KOPT-K1 (cell line): Measurements from ENCODE around the gene DHRS3.

Experiments
- H3K27ac ChIP-seq: fragments of 200-600 bp; sonication (generic); 2 replicates; pipeline ENCODE4 v1.5.1; 2016; ENCODE audit warnings: antibody characterized with exemption, mild to moderate bottlenecking, low read depth, low read length; ENCODE audit not compliant: poor library complexity, severe bottlenecking
- H3K36me3 ChIP-seq: fragments of 200-600 bp; sonication (generic); 2 replicates; pipeline ENCODE4 v1.5.1; 2017; ENCODE audit warnings: antibody characterized with exemption, mild to moderate bottlenecking, low read length, moderate library complexity; ENCODE audit not compliant: insufficient read depth
- H3K9me3 ChIP-seq: fragments of 200-600 bp; sonication (generic); 2 replicates; pipeline ENCODE4 v1.5.1; 2017; ENCODE audit warnings: antibody characterized with exemption, low read length, mild to moderate bottlenecking; ENCODE audit not compliant: insufficient read depth, poor library complexity, severe bottlenecking

DHRS3 gene

DNA sequence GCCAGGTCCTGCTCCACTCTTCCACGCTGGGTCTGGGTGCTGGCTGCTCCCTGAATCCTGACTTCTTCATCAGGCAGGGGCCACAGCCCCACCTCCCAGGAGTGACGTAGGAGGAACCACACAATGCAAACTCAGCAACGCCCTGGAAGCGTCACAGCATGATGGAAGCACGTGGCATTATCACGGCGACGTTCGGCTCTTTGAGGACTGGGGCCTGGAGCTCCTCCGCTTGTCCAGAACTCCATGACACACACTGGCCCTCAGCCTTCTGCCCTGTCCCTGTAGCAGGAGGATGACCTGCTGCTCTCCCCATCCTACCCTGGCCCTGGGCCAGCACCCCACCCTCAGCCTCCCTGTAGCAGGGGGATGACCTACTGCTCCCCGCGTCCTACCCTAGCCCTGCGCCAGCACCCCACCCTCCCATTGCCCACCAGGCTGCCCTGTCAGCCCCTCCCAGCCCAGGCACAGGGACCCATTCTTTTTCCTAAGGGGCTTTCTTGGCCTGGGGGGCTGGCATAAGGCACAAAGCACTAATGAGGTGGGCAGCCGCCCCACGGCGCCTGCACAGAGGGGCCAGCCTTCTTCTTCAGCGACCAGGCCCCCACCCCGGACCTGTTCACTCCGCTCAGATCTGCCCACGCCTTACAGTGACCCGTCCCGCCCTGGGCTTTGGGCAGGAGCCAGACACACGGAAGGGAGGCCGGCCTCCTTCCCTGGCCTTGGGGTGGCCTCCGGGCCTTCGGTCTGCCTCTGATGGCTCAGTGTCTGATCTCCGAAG lies 65.7 kb downstream of the DHRS3 start:
- Histone ChIP-seq H3K27ac (no peak overlapping the region), H3K9me3 (no peaks in the 10 kb centered on the region), H3K36me3 (no peaks in the 10 kb centered on the region)

DNA sequence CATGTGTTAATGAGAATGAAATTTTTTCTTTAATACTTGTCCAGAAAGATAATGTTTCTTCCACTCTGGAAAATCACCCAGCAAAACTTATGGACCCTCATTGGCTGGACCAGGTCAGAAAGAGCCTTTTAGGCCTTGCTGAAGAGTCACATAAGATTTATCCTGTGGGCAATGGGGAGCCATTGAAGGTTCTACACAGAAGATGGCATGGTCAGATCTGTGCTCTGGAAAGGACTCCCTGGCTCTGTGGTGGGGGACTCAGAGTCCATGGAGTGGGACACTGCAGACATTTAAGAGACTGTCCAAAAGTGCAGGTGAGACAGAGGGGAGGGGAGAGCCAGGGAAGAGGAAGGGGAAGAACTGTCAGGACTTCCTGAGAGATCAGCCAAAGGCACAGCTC lies 66.4 kb downstream of the DHRS3 start:
- H3K27ac ChIP-seq = no peak overlapping the region
- H3K36me3 ChIP-seq = no peaks in the 10 kb centered on the region
- no peaks in the 10 kb centered on the region for H3K9me3 ChIP-seq

DNA sequence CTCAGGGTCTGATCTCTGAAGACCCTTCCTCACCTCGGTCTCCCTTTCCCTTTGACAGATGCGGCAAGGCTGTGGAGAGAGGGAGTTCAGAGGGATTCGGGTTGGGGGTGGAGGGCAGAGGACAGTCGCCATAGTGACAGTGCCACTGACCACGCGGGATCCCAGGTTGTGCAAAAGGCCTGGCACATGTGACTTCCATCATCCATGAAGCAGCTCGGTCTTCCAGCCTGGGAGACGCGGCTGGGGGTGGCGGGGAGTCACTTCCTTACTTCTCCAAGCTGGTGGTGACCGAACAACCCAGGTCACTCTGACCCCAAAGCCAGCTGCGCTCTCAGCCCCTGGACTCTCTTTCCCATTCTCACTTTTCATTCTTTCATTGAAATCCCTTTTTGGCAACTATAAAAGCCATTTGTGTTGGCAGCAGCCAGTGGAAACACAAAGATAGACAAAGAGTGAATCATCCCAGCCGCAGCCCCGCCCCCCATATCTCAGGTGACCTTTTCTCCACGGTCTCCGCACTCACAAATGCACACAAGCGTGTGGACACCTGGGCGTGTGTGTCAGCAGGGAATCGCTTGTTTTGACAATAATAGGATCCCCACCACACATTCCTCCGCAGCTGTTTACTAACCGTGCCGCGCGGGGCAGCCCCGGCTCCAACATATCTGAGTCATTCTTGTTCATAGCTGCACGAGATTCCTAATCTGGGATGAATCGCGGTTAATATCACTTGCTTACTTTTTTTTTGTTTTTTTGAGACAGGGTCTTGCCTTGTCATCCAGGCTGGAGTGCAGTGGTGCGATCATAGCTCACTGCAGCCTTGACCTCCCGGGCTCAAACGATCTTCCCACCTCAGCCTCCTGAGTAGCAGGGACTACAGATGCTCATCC lies 68.3 kb downstream of the DHRS3 start:
- Histone ChIP-seq H3K9me3 (no peaks in the 10 kb centered on the region), H3K36me3 (no peaks in the 10 kb centered on the region), H3K27ac (no peak overlapping the region)

DNA sequence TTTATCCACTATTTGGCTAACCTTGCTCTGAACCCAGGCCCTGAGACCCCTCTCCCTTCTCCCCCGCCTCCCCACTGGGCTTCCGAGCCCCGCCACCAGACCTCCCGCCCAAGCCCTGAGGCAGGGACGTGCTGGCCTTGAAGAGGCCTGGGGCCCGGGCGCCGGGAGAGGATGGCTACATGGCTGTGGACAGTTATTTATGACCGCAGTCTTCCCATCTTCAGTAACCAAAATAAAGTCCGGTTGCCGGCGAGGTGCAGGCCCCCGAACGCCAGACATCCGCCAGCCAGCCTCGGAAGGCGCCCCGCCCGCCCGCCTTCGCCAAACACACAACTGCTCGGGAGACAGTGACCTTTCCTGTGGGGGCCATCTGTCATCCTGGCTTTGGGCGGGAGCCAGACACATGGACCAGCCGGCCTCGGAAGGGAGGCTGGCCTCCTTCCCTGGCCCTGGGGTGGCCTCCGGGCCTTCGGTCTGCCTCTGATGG lies 69.0 kb downstream of the DHRS3 start:
- Histone ChIP-seq H3K27ac (no peak overlapping the region), H3K9me3 (no peaks in the 10 kb centered on the region), H3K36me3 (no peaks in the 10 kb centered on the region)

DNA sequence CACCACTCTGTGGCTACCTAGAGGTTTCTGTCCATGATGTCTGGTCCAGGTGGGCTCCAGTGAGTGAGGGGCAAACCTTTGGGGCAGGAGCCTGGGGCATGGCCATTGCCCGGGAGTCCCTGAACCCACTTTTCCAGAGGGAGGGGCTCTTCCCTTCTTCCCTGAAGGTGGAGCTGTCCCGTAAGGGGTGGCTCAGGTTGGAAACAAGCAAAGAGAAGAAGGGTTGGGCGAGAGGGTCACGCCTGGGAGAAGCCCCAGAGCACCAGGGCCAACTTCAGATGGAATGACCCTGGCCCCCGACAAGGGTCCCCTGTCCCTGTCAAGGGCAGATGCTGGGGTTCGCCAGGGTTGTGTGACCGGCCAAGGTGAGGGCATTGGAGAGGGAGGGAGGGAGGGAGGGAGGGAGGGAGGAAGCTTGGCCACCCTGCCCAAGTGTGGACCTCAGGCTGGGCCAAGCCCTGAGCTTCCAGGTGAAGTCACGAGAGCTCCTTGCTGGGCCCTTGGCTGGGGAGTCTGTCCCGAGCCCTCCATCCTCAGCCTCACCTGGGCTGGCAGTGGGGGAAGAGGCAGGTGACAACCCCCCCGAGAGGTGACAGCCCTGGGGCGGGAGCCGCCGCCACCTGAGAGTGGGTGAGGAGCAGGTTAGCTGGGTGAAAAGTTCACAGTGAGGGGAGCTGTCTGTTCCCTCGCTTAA lies 69.6 kb downstream of the DHRS3 start:
- H3K9me3 ChIP-seq = no peaks in the 10 kb centered on the region
- no peaks in the 10 kb centered on the region for H3K36me3 ChIP-seq
- H3K27ac ChIP-seq = no peak overlapping the region

DNA sequence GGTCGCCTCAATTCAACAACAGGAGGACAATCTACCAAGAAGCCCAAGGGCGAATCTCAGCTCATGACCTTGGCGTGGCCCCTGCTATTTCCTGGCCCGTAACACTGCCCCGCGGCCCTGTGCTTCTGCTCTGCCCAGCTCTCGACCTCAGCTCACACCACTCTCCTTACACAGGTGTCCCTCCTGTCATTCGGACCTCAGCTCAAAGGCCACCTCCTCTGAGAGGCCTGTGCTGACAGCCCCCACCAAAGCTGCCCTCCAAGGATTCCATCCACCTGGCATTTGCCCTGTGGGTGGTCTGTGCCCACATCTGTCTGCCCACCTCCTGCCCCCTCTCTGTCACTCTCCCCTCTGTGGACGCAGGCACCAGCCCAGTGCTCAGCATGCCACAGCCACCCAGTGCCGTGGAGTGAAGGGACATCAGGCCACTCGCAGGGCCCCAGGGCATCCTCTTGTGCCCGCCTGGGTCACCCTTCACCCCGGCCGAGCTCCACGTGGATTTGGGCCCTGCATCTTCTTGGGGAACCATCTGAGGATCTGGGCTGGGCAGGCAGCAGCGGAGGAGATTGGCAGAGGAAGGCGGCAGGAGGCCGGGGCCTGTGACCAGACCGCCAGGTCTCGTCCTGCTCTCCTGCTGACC lies 70.3 kb downstream of the DHRS3 start:
- H3K36me3 ChIP-seq = no peaks in the 10 kb centered on the region
- no peaks in the 10 kb centered on the region for H3K9me3 ChIP-seq
- H3K27ac ChIP-seq = no peak overlapping the region

DNA sequence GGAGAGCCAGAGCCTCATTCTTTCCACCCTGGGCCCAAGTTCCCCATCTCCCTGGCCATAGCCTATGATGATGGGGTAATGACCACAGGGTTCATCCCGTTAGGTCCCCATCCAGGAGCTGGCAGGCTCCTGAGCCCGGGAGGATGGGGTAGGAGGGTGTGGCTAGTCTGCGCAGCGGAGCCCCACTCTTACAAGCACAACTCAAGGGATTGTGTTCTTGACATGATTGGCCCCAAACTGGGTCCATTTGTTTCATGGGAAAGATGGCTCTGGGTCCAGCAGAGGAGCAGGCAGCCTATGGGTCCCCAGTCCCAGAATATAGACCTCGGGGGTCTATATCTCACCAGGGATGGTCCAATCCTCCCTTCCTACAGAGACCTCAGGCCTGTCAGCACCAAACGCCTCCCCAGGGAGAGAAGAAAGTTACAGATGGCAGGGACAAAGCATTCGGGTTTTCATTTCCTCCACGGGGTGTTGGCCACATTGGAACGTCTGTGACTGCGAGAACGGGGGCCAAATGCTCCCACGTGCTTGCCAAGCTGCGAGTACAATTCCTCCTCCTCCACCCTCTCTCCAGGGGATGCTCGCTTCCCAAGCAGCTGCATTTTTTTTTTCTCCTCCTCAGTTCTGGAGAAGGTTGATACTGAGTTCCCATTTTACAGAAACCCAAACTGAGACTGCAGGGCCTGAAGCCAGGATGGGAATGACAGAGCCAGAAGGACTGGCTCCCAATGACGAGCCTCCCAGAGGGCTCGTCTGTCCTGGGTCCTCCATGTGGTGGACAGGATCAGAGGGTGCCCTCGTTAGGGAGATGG lies 71.0 kb downstream of the DHRS3 start:
- Histone ChIP-seq H3K36me3 (no peaks in the 10 kb centered on the region), H3K27ac (no peak overlapping the region), H3K9me3 (no peaks in the 10 kb centered on the region)

DNA sequence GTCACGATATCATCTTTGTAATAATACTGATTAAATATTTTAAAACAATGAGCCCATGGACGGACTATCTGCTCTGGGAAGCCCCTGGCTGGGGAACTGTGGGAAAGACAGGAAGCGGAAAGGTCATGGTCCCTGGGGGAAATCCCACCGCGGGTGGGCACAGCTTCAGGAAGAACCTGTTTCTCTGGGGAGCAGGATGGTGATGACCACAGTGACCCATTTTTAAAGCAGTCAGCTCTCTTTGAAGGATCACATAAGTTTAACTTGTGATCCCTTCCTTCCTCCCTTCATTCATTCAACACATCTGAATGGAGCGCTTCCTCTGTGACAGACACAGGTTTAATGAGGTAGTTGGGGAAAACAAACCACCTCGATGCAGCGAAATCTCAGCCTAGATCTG lies 73.0 kb downstream of the DHRS3 start:
- Histone ChIP-seq H3K9me3 (no peaks in the 10 kb centered on the region), H3K36me3 (no peaks in the 10 kb centered on the region), H3K27ac (no peak overlapping the region)

DNA sequence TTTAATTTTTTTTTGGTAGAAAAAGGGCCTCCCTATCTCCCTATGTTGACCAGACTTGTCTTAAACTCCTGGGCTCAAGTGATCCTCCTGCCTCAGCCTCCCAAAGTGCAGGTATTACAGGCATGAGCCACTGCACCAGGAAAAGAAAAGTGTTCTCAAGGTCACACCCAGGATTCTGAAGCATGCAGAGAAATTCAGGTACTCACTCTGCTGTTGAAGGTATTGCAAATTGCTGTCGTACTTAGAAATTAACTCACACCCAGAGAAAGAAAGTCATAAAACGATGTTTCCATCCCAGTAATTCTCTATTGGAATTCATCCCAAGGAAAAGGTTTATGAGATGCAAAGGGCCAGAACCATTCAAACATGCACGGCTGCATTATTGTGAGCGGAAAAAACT lies 73.7 kb downstream of the DHRS3 start:
- Histone ChIP-seq H3K9me3 (no peaks in the 10 kb centered on the region), H3K27ac (no peak overlapping the region)

DNA sequence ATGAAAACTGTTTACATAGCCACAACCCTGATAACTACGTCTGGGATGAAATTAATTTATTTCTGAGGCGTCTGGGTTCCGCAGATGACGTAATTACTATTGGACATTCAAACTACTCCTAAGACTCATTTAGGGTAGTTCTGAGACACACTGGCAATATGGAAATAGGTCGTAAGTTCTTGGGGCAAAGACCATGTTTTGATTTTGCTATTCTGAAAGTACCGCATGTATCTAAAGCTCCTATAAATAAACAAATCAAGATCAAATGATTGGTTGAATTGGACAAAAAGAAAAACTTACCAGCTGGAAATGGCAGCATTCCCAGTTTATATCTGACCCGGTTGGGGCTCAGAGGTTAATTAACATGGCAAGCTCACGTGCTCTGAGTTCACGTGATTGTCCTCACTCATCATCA lies 74.3 kb downstream of the DHRS3 start:
- no peak overlapping the region for H3K27ac ChIP-seq
- no peaks in the 10 kb centered on the region for H3K9me3 ChIP-seq
- H3K36me3 ChIP-seq = no peaks in the 10 kb centered on the region

More for the DNA sequence above, 73.7 kb downstream of the DHRS3 start:
- H3K36me3 ChIP-seq = no peaks in the 10 kb centered on the region

DNA sequence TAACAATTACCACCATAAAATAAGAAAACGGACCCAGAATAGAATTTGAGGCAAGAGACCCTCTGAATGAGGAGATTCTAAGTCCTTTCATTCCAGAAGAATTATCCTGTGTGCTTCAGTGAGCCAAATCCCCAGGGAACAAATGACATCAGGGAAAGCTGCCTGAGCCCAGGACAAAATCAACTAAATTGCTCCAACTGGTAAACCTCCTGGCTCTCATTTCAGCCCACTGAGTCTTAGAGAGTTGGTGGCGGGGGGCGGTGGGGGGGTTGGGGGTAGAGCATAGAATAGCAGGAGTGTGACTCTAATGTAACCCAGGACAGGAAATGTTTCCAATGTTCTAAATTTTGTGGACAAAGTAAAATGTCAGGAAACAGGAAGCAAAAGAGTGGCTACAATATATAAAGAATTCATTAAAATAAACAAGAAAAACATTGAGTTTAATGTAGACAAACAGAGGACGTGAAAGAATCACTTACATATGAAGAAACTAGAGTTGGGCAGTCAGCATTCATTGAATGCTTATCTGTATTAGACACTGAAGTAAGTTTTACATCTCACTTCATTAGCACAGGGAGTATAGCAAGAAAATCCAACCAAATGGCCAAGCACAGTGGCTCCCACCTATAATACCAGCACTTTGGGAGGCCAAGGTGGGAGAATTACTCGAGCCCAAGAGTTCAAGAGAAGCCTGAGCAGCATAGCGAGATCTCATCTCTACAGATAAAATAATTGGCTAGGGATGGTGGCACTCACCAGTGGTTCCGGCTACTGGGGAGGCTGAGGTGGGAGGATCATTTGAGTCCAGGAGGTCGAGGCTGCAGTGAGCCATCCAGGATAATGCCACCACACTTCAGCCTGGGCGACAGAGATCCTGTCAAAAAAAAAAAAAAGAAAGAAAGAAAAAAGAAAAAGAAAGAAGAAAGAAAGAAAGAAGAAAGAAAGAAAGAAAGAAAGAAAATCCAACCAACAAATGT lies 75.1 kb downstream of the DHRS3 start:
- Histone ChIP-seq H3K27ac (no peak overlapping the region), H3K9me3 (no peaks in the 10 kb centered on the region), H3K36me3 (no peaks in the 10 kb centered on the region)

DNA sequence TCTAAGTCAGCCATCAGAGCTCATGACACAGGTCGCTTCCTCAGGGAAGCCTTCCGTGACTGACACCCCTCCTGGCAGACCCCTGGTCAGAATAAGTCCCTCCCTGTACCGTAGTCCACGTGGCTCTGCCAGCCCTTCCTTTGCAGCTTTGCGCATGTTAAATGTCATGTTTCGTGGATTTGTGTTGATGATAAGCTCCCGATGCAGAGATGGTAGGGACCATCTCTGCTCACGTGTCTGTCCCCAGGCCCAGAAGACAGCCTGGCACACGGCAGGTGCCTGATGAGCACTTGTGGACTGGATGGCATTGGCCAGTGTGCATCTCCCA lies 75.9 kb downstream of the DHRS3 start:
- H3K27ac ChIP-seq = no peak overlapping the region
- no peaks in the 10 kb centered on the region for H3K36me3 ChIP-seq
- H3K9me3 ChIP-seq = no peaks in the 10 kb centered on the region
